SK-N-SH (cell line): ENCODE results near the gene ANGPTL4. TPM values are rescaled to one million over a fixed set of nuclear protein-coding genes. Genes with fewer than 3 reads are reported as not detected.

Source experiments
- polyA plus RNA-seq, 3 experiments: library from polyadenylated mRNA; depleted of rRNA; stranded (reverse); fragments of >200 nt; gene quantifications; 2 replicates each; pipeline ENCODE4 v1.2.3, GENCODE V29; 2012
- small RNA-seq, 7 experiments: library from RNA; depleted of rRNA; stranded (forward); fragments of <200 nt; gene quantifications; one replicate each; pipeline ENCODE3, GENCODE V24; 2012

The ANGPTL4 gene
- polyA plus RNA-seq, 1 of the 3 experiments (the other 2 are of a cell fraction) = 62.5 TPM

Small RNAs within 50 kb of the gene (small RNA-seq; reads per million reads assigned to genes)
- gene MIR4999 = 0 to 3.2 (median 0.29) reads per million in 7 experiments

Other genes with a start within 250 kb of the ANGPTL4 start
- not detected in 2 replicates for gene FBN3, start 214.6 kb upstream of the ANGPTL4 start, polyA plus RNA-seq (2012; rRNA removed)
- 36.5 and 41.4 TPM in 2 replicates for gene CERS4, start 154.8 kb upstream of the ANGPTL4 start, polyA plus RNA-seq (2012; rRNA removed)
- 100 and 129 TPM in 2 replicates for gene CD320, start 55.8 kb upstream of the ANGPTL4 start, polyA plus RNA-seq (2012; rRNA removed)
- gene NDUFA7, start 42.8 kb upstream of the ANGPTL4 start, polyA plus RNA-seq (2012; rRNA removed) = 107 and 111 TPM in 2 replicates
- gene RPS28, start 42.7 kb upstream of the ANGPTL4 start, polyA plus RNA-seq (2012; rRNA removed) = 410 and 601 TPM in 2 replicates
- gene KANK3, start 20.9 kb upstream of the ANGPTL4 start, polyA plus RNA-seq (2012; rRNA removed) = 0.51 and 0.91 TPM in 2 replicates
- 70.5 and 127 TPM in 2 replicates for gene RAB11B, start 26.2 kb downstream of the ANGPTL4 start, polyA plus RNA-seq (2012; rRNA removed)
- 52.9 and 57.2 TPM in 2 replicates for gene MARCHF2, start 49.1 kb downstream of the ANGPTL4 start, polyA plus RNA-seq (2012; rRNA removed)
- gene HNRNPM, start 80.8 kb downstream of the ANGPTL4 start, polyA plus RNA-seq (2012; rRNA removed) = 178 and 205 TPM in 2 replicates
- 0.15 and 0.18 TPM in 2 replicates for gene PRAM1, start 138.5 kb downstream of the ANGPTL4 start, polyA plus RNA-seq (2012; rRNA removed)
- gene ZNF414, start 150.0 kb downstream of the ANGPTL4 start, polyA plus RNA-seq (2012; rRNA removed) = 12.2 and 17.0 TPM in 2 replicates
- 0.24 and 0.51 TPM in 2 replicates for gene MYO1F, start 213.3 kb downstream of the ANGPTL4 start, polyA plus RNA-seq (2012; rRNA removed)
- gene ADAMTS10, start 246.6 kb downstream of the ANGPTL4 start, polyA plus RNA-seq (2012; rRNA removed) = 3.6 and 5.9 TPM in 2 replicates